GM12865 (cell line): ENCODE measurements around the gene TOGARAM1.

ENCODE experiments used
- DNase-seq: peaks from one replicate; pipeline ENCODE4 v3.0.0; 2010; ENCODE audit warnings: low read depth
- H3K4me3 ChIP-seq: 2 replicates; pipeline ENCODE4 v1.5.1; 2011; ENCODE audit warnings: mild to moderate bottlenecking, low read depth, low read length, control low read depth
- TF ChIP-seq, protein P1 (sequence below): IDR thresholded peaks from 2 replicates; pipeline ENCODE4 v1.5.1; 2011; ENCODE audit warnings: low read length, control low read depth, low read depth, inconsistent platforms; ENCODE audit not compliant: insufficient read depth; ENCODE audit errors: missing control alignments

TOGARAM1 gene

DNA sequence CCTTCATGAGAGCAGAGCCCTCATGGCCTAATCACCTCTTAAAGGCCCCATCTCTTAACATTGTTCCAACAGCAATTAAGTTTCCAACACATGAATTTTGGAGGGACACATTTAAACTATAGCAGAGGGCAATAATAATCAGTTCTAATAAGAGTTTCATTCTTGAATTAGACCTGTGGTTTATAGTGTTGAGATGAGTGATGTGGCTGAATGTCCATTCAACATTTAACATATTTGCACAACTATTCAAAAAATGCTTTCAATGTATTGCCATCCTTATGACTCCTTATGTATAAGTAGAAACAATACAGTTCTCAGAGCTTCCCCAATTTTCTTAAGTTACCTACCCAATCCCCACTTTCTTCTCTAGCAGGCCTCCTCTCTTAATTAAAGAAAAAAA is 21.8 kb upstream of the TOGARAM1 start:
- no peak overlapping the region for H3K4me3 ChIP-seq
- TF ChIP-seq, protein P1, sequence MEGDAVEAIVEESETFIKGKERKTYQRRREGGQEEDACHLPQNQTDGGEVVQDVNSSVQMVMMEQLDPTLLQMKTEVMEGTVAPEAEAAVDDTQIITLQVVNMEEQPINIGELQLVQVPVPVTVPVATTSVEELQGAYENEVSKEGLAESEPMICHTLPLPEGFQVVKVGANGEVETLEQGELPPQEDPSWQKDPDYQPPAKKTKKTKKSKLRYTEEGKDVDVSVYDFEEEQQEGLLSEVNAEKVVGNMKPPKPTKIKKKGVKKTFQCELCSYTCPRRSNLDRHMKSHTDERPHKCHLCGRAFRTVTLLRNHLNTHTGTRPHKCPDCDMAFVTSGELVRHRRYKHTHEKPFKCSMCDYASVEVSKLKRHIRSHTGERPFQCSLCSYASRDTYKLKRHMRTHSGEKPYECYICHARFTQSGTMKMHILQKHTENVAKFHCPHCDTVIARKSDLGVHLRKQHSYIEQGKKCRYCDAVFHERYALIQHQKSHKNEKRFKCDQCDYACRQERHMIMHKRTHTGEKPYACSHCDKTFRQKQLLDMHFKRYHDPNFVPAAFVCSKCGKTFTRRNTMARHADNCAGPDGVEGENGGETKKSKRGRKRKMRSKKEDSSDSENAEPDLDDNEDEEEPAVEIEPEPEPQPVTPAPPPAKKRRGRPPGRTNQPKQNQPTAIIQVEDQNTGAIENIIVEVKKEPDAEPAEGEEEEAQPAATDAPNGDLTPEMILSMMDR: no peak
- DNase-seq: no peak

GRCh38 chr14:44940944-44941343 is 21.0 kb upstream of the TOGARAM1 start:
- DNase-seq: no peak
- H3K4me3 ChIP-seq: no peak overlapping the region
- TF ChIP-seq, protein P1: no peak

- TF ChIP-seq, protein P1: no peak
- no peak for DNase-seq
- H3K4me3 ChIP-seq: no peak overlapping the region
Observed at GRCh38 chr14:44941591-44941990, 20.4 kb upstream of the TOGARAM1 start.

DNA sequence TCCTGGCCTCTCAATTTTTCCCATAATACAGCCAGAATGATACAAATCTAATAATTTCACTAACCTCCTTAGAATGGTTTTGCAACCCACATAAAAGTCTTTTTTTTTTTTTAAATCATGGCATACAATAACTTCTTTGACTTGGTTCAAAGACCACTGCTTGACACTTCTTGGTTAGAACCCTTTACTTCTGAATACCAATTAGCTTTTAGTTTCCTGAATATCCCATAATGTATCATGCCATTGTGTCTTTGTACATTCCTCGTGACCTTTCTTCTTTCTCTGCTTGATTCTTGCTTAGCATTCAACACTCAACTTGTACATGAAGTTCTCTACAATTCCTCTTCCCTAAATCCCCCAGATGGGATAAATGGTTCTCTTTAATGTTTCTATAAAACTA is 19.6 kb upstream of the TOGARAM1 start:
- no peak for DNase-seq
- no peak overlapping the region for H3K4me3 ChIP-seq
- TF ChIP-seq, protein P1: no peak

- DNase-seq: no peak
- H3K4me3 ChIP-seq: no peak overlapping the region
- TF ChIP-seq, protein P1: no peak
Observed at GRCh38 chr14:44944107-44944506, 17.9 kb upstream of the TOGARAM1 start.

DNA sequence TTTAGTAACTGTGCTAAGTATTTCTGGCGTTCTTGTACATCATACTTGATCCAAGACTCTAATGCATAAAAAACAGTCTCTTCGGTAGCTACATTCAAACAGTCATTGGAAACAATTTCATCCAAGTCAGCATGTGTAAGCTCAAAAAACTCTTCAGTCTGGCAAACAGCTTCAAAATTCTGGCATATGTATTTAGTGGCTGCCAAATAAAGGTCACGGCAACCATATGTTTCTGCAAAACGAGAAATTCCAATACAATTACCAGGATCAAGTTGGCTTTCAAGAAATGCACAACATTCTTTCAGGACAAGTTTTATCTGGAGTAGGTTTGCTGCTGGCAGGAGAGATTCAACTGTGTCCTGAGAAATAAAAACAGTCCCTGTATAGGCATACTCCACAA is 16.7 kb upstream of the TOGARAM1 start:
- H3K4me3 ChIP-seq: no peak overlapping the region
- TF ChIP-seq, protein P1: no peak
- DNase-seq: no peak

- TF ChIP-seq, protein P1: no peak
- no peak overlapping the region for H3K4me3 ChIP-seq
- DNase-seq: no peak
Observed at GRCh38 chr14:44951051-44951450, 10.9 kb upstream of the TOGARAM1 start.
